ENCODE data around the gene ABCD3. TPM values are rescaled to one million over a fixed set of nuclear protein-coding genes. Genes with fewer than 3 reads are reported as not detected.

The ABCD3 gene
- polyA plus RNA-seq, 1 of the 3 experiments (the other 2 are of a cell fraction), result 6.5 TPM

DNA sequence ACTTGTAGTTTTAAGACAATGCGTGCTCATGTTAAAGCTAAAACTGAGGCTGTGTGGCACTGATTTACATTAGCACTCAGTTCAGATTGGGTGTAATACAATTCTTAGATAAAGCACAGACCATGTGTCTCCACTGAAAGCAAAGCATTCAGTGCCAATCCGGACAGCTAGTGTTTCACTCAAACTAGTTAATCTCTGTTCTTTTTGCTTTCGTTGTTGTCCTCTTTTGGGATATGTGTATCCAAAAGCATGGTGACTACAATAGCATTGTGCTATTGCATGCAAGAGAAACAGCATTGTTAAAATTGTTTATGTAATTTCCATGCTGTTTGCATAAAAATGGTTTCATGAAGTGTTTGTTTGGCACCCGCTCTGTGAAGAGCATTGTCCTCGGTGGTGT is 68.8 kb downstream of the ABCD3 start (continued):
- TF ChIP-seq, protein P1, sequence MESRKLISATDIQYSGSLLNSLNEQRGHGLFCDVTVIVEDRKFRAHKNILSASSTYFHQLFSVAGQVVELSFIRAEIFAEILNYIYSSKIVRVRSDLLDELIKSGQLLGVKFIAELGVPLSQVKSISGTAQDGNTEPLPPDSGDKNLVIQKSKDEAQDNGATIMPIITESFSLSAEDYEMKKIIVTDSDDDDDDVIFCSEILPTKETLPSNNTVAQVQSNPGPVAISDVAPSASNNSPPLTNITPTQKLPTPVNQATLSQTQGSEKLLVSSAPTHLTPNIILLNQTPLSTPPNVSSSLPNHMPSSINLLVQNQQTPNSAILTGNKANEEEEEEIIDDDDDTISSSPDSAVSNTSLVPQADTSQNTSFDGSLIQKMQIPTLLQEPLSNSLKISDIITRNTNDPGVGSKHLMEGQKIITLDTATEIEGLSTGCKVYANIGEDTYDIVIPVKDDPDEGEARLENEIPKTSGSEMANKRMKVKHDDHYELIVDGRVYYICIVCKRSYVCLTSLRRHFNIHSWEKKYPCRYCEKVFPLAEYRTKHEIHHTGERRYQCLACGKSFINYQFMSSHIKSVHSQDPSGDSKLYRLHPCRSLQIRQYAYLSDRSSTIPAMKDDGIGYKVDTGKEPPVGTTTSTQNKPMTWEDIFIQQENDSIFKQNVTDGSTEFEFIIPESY (IDR thresholded peaks at IDR 0.05; ENCODE audit: borderline replicate concordance, low read depth), result no peak
- no peak for TF ChIP-seq TCF12 (IDR thresholded peaks at IDR 0.05)

DNA sequence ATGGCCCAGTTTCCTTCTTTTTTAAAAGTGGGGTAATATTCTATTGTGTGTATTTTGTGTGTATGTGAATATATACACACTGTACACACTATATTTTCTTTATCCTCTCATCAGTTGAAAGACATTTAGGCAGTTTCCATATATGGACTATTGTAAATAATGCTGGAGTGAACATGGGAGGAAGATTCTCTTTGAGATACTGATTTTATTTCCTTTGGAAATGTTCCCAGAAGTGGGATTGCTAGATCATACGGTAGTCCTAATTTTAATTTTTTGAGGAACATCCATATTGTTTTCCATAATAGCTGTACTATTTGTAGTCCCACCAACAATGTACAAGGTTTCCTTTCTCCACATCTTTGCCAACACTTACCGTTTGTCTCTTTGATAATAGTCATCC is 72.4 kb downstream of the ABCD3 start:
- CTCF ChIA-PET, result interaction anchor here (0.7 to 2.0 kb wide), 2 partner anchors 8 to 9 kb away, joined by 3 to 6 read pairs; no protein-coding TSS in a partner anchor
- WGBS (ENCODE audit: low lambda C conversion rate), result 73% methylated on average over 2 of the region's 2 CpGs

More for the DNA sequence above, 72.4 kb downstream of the ABCD3 start:
- H3K36me3 ChIP-seq (replicated peaks in 1 of 2; ENCODE audit: control insufficient read depth in 1 of 2, insufficient read depth in 2 of 2, low read length in 1 of 2), result peaks cover 35 to 51% of the 10 kb centered on the region in 2 experiments
- no peak for DNase-seq
- H3K9me3 ChIP-seq, result no peaks in the 10 kb centered on the region
- no peak overlapping the region for H3K4me3 ChIP-seq (ENCODE audit: low read depth in 2 of 2, low read length in 1 of 2)
- H4K20me1 ChIP-seq (ENCODE audit: insufficient read depth), result no peaks in the 10 kb centered on the region
- H3K27ac ChIP-seq (ENCODE audit: low read depth in 2 of 2, low read length in 1 of 2), result no peak overlapping the region
- H3K9me2 ChIP-seq, result no peaks in the 10 kb centered on the region
- no peak overlapping the region for H2AFZ ChIP-seq (ENCODE audit: low read depth)
- TF ChIP-seq TEAD4 (IDR thresholded peaks at IDR 0.05; ENCODE audit: borderline replicate concordance, insufficient read depth) (no peak), EZH2phosphoT487 (IDR thresholded peaks at IDR 0.05; ENCODE audit: borderline replicate concordance, low read depth) (no peak), CHD2 (IDR thresholded peaks at IDR 0.05; ENCODE audit: low read length, partially characterized antibody) (no peak), SIN3A (IDR thresholded peaks at IDR 0.05; ENCODE audit: borderline replicate concordance, low read depth, low read length) (no peak), MEF2A (IDR thresholded peaks at IDR 0.05; ENCODE audit: borderline replicate concordance, low read depth) (no peak), JUND (IDR thresholded peaks at IDR 0.05) (no peak), EP300 (IDR thresholded peaks at IDR 0.05; ENCODE audit: borderline replicate concordance in 1 of 2, low read depth in 1 of 2, low read length in 1 of 2) (no peak), PBX3 (IDR thresholded peaks at IDR 0.05) (no peak), RFX5 (IDR thresholded peaks at IDR 0.05; ENCODE audit: low read length) (no peak), MXI1 (IDR thresholded peaks at IDR 0.05; ENCODE audit: low read depth, low read length) (no peak), TCF12 (IDR thresholded peaks at IDR 0.05) (no peak), YY1 (IDR thresholded peaks at IDR 0.05; ENCODE audit: low read depth) (no peak), NRF1 (IDR thresholded peaks at IDR 0.05; ENCODE audit: low read depth, low read length) (no peak)
- TF ChIP-seq, protein P2, sequence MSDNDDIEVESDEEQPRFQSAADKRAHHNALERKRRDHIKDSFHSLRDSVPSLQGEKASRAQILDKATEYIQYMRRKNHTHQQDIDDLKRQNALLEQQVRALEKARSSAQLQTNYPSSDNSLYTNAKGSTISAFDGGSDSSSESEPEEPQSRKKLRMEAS (IDR thresholded peaks at IDR 0.05; ENCODE audit: low read depth), result no peak
- TF ChIP-seq, protein P3, sequence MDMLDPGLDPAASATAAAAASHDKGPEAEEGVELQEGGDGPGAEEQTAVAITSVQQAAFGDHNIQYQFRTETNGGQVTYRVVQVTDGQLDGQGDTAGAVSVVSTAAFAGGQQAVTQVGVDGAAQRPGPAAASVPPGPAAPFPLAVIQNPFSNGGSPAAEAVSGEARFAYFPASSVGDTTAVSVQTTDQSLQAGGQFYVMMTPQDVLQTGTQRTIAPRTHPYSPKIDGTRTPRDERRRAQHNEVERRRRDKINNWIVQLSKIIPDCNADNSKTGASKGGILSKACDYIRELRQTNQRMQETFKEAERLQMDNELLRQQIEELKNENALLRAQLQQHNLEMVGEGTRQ (IDR thresholded peaks at IDR 0.05; ENCODE audit: borderline replicate concordance, low read depth, low read length), result no peak
- no peak overlapping the region for H3K4me2 ChIP-seq
- no peaks in the 10 kb centered on the region for H3K27me3 ChIP-seq (ENCODE audit: insufficient read depth)
- POLR2A ChIA-PET, result no interaction called here
- H3K79me2 ChIP-seq (ENCODE audit: insufficient read depth), result no peaks in the 10 kb centered on the region
- no peaks in the 10 kb centered on the region for H3F3A ChIP-seq (replicated peaks; ENCODE audit: insufficient read depth)
- no peak overlapping the region for H3K9ac ChIP-seq
- no peaks in the 10 kb centered on the region for H3K4me1 ChIP-seq (ENCODE audit: control insufficient read depth in 1 of 2, insufficient read depth in 2 of 2, low read depth in 1 of 2, low read length in 1 of 2)
